Sigmoid colon (tissue), 7 donors: Measurements from ENCODE around the gene S1PR5. TPM values are rescaled to one million over a fixed set of nuclear protein-coding genes. Genes with fewer than 3 reads are reported as not detected.

Experiments used
- DNase-seq: peaks from one replicate; pipeline ENCODE4 v3.0.0-alpha.2; 2019
- H3K27ac ChIP-seq, 4 donors: fragments of 200-600 bp; sonication (generic); one replicate each; pipeline ENCODE4 v1.5.1; 2016 to 2019; ENCODE audit warnings: mild to moderate bottlenecking in 1 of 4
- H3K27me3 ChIP-seq, 3 donors: fragments of 200-600 bp; sonication (generic); one replicate each; pipeline ENCODE4 v1.5.1; 2019; ENCODE audit warnings: mild to moderate bottlenecking in 1 of 3
- H3K36me3 ChIP-seq, 4 donors: fragments of 200-600 bp; sonication (generic); one replicate each; pipeline ENCODE4 v1.5.1; 2016 to 2019
- H3K4me1 ChIP-seq, 4 donors: fragments of 200-600 bp; sonication (generic); one replicate each; pipeline ENCODE4 v1.5.1; 2017 to 2019
- H3K4me3 ChIP-seq, 4 donors: fragments of 200-600 bp; sonication (generic); one replicate each; pipeline ENCODE4 v1.5.1; 2017 to 2019; ENCODE audit warnings: mild to moderate bottlenecking in 2 of 4, moderate library complexity in 1 of 4
- H3K9me3 ChIP-seq, 4 donors: fragments of 200-600 bp in 3 of 4; sonication (generic) in 3 of 4; one replicate each; pipeline versions ENCODE4 v1.5.1 to v1.6.1; 2013 to 2019
- CTCF ChIP-seq, 4 experiments: fragments of 450-650 bp in 3 of 4; fragments of 200-600 bp in 1 of 4; IDR thresholded peaks; one replicate each; pipeline ENCODE4 v1.5.1; 2016 to 2019; ENCODE audit warnings: antibody characterized with exemption in 4 of 4, mild to moderate bottlenecking in 3 of 4, moderate library complexity in 2 of 4
- EP300 ChIP-seq, 4 donors: sonication (generic); formaldehyde crosslinking; IDR thresholded peaks; one replicate each; pipeline ENCODE4 v1.6.1; 2017; ENCODE audit warnings: antibody characterized with exemption in 4 of 4
- POLR2A ChIP-seq, 2 donors: fragments of 450-650 bp; IDR thresholded peaks; one replicate each; pipeline ENCODE4 v1.6.1; 2016; ENCODE audit warnings: antibody characterized with exemption in 2 of 2, mild to moderate bottlenecking in 2 of 2, moderate library complexity in 2 of 2
- POLR2AphosphoS5 ChIP-seq, 4 donors: sonication (generic); formaldehyde crosslinking; IDR thresholded peaks; one replicate each; pipeline ENCODE4 v1.6.1; 2017; ENCODE audit warnings: antibody characterized with exemption in 4 of 4
- WGBS, 2 donors: extraction: QIAGEN DNeasy Blood & Tissue Kit; methylation state at CpG; one replicate each; pipeline ENCODE4 v1.1.7; 2013; 5-methylcytosine and 5-hydroxymethylcytosine counted together
- intact Hi-C: fragments of 100-400 bp; cut with DNase I; formaldehyde crosslinking; loops from one replicate; pipeline ENCODE4 v1.15.1; 2023
- polyA plus RNA-seq, 3 donors: library from polyadenylated mRNA; stranded (reverse); fragments of 200-250 nt; gene quantifications; one replicate each; pipeline ENCODE4 v1.2.3, GENCODE V29; 2013
- total RNA-seq, 4 donors: library from RNA; depleted of rRNA; stranded (reverse); fragments of >200 nt; gene quantifications; one replicate each; pipeline ENCODE4 v1.1.0, GENCODE V29; 2016
- donor health status: healthy with polysubstance abuse.
- donor health status: Bipolar disorder and iron deficiency.
- donor health status: healthy.

The S1PR5 gene
- total and polyA plus RNA-seq, 7 donors, result 0.07 TPM; not detected in 6

- Histone ChIP-seq H3K4me3 (no peak overlapping the region), H3K4me1 (peaks cover 0 to 6% (median 5%) of the 10 kb centered on the region in 4 donors), H3K27me3 (peaks cover 8 to 27% (median 24%) of the 10 kb centered on the region in 3 donors), H3K27ac (no peak overlapping the region), H3K36me3 (no peaks in the 10 kb centered on the region), H3K9me3 (no peaks in the 10 kb centered on the region)
- intact Hi-C loops, result no loop called here
- 68 to 82% methylated on average over 3 of the region's 3 CpGs for WGBS, 2 donors
- DNase-seq, result no peak
- no peak for TF ChIP-seq POLR2A (IDR thresholded peaks at IDR 0.05)
- no peak for TF ChIP-seq CTCF (IDR thresholded peaks at IDR 0.05)
- no peak for TF ChIP-seq EP300 (IDR thresholded peaks at IDR 0.05)
- no peak for TF ChIP-seq POLR2AphosphoS5 (IDR thresholded peaks at IDR 0.05)
Observed at GRCh38 chr19:10523135-10523636, 5.9 kb upstream of the S1PR5 start.

- Histone ChIP-seq H3K4me1 (peaks cover 0 to 21% (median 19%) of the 10 kb centered on the region in 4 donors), H3K27me3 (peaks cover 22 to 41% (median 40%) of the 10 kb centered on the region in 3 donors), H3K9me3 (no peaks in the 10 kb centered on the region), H3K27ac (no peak overlapping the region), H3K36me3 (no peaks in the 10 kb centered on the region), H3K4me3 (no peak overlapping the region)
- no peak for TF ChIP-seq CTCF (IDR thresholded peaks at IDR 0.05)
- TF ChIP-seq POLR2A (IDR thresholded peaks at IDR 0.05), result no peak
- no peak for TF ChIP-seq POLR2AphosphoS5 (IDR thresholded peaks at IDR 0.05)
- no peak for TF ChIP-seq EP300 (IDR thresholded peaks at IDR 0.05)
- WGBS, 2 donors, result 79 to 82% methylated on average over 13 of the region's 13 CpGs
- intact Hi-C loops, result no loop called here
- no peak for DNase-seq
Observed at GRCh38 chr19:10521461-10522171, 4.4 kb upstream of the S1PR5 start.

GRCh38 chr19:10520652-10521318, 3.5 kb upstream of the S1PR5 start:
- no peak overlapping the region for H3K27ac ChIP-seq
- no peaks in the 10 kb centered on the region for H3K9me3 ChIP-seq
- H3K4me3 ChIP-seq, result no peak overlapping the region
- intact Hi-C loops, result no loop called here
- 44 to 84% methylated on average over 15 of the region's 15 CpGs for WGBS, 2 donors
- H3K27me3 ChIP-seq, result peaks cover 25 to 48% (median 48%) of the 10 kb centered on the region in 3 donors
- no peak for DNase-seq
- peaks cover 0 to 21% (median 19%) of the 10 kb centered on the region in 4 donors for H3K4me1 ChIP-seq
- H3K36me3 ChIP-seq, result no peaks in the 10 kb centered on the region
- TF ChIP-seq CTCF (IDR thresholded peaks at IDR 0.05) (no peak), POLR2AphosphoS5 (IDR thresholded peaks at IDR 0.05) (no peak), POLR2A (IDR thresholded peaks at IDR 0.05) (no peak), EP300 (IDR thresholded peaks at IDR 0.05) (no peak)

- Histone ChIP-seq H3K27ac (no peak overlapping the region), H3K27me3 (peaks cover 35 to 62% (median 61%) of the 10 kb centered on the region in 3 donors), H3K4me3 (no peak overlapping the region), H3K36me3 (no peaks in the 10 kb centered on the region), H3K4me1 (peaks cover 0 to 27% (median 20%) of the 10 kb centered on the region in 4 donors), H3K9me3 (no peaks in the 10 kb centered on the region)
- intact Hi-C loops, result no loop called here
- no peak for DNase-seq
- 50 to 77% methylated on average over 7 of the region's 7 CpGs for WGBS, 2 donors
- TF ChIP-seq POLR2A (IDR thresholded peaks at IDR 0.05) (no peak), EP300 (IDR thresholded peaks at IDR 0.05) (no peak), CTCF (IDR thresholded peaks at IDR 0.05) (no peak), POLR2AphosphoS5 (IDR thresholded peaks at IDR 0.05) (no peak)
Observed at GRCh38 chr19:10519421-10519820, 2.2 kb upstream of the S1PR5 start.
